Chondrocyte (in vitro differentiated cells): ENCODE data around the gene CLCN4. TPM values are rescaled to one million over a fixed set of nuclear protein-coding genes. Genes with fewer than 3 reads are reported as not detected.

ENCODE experiments used
- DNase-seq: peaks from one replicate; pipeline ENCODE4 v3.0.0; 2021; ENCODE audit warnings: mixed read lengths, low spot score
- H3K27ac Mint-ChIP-seq: one replicate; pipeline ENCODE4 v1.8.0; 2021; ENCODE audit warnings: mild to moderate bottlenecking, moderate library complexity, mixed read lengths; ENCODE audit not compliant: unreplicated experiment
- H3K27me3 Mint-ChIP-seq: 2 replicates; pipeline ENCODE4 v1.8.0; 2021; ENCODE audit warnings: low read depth, mixed read lengths
- H3K36me3 Mint-ChIP-seq: 2 replicates; pipeline ENCODE4 v1.8.0; 2021; ENCODE audit warnings: low read depth, mixed read lengths
- H3K4me1 Mint-ChIP-seq: 2 replicates; pipeline ENCODE4 v1.8.0; 2021; ENCODE audit warnings: low read depth, mild to moderate bottlenecking, mixed read lengths
- H3K4me3 Mint-ChIP-seq: one replicate; pipeline ENCODE4 v1.8.0; 2021; ENCODE audit warnings: mild to moderate bottlenecking, moderate library complexity, mixed read lengths; ENCODE audit not compliant: unreplicated experiment
- H3K9me3 Mint-ChIP-seq: 2 replicates; pipeline ENCODE4 v1.8.0; 2021; ENCODE audit warnings: low read depth, mixed read lengths
- total RNA-seq: library from RNA; stranded (reverse); gene quantifications from 3 replicates; pipeline ENCODE4 v1.2.1, GENCODE V29; 2021
- TF ChIP-seq, protein P1 (sequence below): fragments of 200-600 bp; sonication (generic); IDR thresholded peaks from 2 replicates; pipeline ENCODE4 v1.5.0; 2021; ENCODE audit warnings: antibody characterized with exemption, mild to moderate bottlenecking, moderate library complexity

The CLCN4 gene
- total RNA-seq, 1 donor from 2014 or later = 2.2 TPM

DNA sequence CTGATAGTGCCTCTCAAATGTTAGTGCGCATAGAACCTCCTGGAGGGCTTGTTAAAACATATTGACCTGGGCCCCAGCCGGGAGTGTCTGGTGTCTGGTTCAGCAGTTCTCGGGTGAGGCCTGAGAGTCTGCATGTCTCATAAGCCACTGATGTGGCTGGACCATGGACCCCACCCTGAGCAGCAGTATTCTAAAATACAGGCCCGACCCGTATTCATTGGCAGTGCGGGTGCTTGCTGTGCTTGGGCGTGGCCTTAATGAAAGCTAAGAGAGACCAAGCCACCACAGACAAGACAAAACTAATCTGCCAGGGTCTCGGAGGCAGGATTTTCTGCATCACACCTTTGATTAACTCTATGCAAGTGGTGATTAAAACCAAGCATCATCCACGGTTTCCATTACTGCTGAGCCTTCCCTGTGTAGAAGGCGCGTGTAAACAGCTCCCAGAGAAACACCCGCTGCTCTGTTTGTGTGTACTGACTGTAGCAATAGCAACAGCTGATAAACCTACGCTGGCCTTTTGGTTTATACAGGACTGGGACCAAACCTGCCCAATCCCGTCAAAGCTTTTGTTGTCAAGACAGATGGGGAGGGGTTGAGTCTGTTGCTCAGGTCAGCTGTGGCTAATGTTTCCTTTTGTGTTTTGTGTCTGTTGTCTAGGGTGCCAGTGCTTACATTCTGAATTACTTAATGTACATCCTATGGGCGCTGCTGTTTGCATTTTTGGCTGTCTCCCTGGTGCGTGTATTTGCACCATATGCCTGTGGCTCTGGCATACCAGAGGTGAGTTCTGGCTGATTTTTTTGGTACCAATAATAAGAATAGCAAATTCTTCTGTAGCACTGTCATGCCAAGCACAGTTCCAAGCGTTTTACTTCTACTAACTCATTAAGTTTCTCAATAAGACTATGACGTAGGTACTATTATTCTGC lies 40.8 kb downstream of the CLCN4 start:
- Mint-ChIP-seq H3K4me1 (no peaks in the 10 kb centered on the region), H3K4me3 (no peak overlapping the region), H3K27ac (no peak overlapping the region), H3K27me3 (no peaks in the 10 kb centered on the region), H3K9me3 (peaks cover 8% of the 10 kb centered on the region), H3K36me3 (no peaks in the 10 kb centered on the region)
- DNase-seq = no peak
- TF ChIP-seq, protein P1, sequence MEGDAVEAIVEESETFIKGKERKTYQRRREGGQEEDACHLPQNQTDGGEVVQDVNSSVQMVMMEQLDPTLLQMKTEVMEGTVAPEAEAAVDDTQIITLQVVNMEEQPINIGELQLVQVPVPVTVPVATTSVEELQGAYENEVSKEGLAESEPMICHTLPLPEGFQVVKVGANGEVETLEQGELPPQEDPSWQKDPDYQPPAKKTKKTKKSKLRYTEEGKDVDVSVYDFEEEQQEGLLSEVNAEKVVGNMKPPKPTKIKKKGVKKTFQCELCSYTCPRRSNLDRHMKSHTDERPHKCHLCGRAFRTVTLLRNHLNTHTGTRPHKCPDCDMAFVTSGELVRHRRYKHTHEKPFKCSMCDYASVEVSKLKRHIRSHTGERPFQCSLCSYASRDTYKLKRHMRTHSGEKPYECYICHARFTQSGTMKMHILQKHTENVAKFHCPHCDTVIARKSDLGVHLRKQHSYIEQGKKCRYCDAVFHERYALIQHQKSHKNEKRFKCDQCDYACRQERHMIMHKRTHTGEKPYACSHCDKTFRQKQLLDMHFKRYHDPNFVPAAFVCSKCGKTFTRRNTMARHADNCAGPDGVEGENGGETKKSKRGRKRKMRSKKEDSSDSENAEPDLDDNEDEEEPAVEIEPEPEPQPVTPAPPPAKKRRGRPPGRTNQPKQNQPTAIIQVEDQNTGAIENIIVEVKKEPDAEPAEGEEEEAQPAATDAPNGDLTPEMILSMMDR = no peak

DNA sequence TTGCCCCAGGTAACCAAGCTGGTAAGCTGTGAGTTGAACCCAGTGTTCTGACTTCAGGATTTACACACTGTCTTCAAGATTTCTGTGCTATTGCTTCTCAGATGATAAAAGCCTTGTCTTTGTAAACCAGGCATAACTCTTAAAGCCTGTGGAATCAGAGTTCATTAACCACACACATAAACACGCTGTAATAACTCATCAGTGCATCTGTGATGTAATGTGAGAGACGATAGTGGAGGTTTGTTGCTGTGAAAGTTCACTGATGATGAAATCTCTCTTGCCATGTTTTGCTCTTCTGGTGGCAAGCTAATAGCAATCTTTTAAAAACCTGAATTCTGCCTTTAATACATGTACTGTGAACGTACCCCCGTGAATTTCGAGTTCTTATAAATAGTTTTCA lies 41.5 kb downstream of the CLCN4 start:
- TF ChIP-seq, protein P1 = no peak
- H3K4me3 Mint-ChIP-seq = no peak overlapping the region
- no peak for DNase-seq
- H3K27me3 Mint-ChIP-seq = no peaks in the 10 kb centered on the region
- no peaks in the 10 kb centered on the region for H3K4me1 Mint-ChIP-seq
- H3K9me3 Mint-ChIP-seq = peaks cover 8% of the 10 kb centered on the region
- no peaks in the 10 kb centered on the region for H3K36me3 Mint-ChIP-seq
- no peak overlapping the region for H3K27ac Mint-ChIP-seq

DNA sequence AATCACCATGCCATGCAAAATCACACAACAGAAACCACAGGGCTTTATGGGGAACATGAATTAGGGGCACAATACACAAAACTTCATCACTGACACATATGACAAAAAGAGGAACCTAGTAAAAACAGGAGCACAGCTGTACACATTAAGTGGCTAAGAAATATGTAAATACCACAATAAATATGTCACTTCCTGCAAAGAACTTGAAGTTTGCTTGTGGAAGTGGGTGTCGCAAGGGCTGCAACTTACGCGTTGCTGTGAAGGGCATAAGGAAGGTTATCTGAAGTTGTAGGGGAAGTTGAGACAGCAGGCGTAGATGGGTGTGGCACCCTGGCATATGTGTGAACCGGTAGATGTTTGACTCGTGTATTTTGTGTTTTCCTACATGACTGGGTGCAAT lies 42.4 kb downstream of the CLCN4 start:
- no peak for DNase-seq
- H3K9me3 Mint-ChIP-seq = peaks cover 8% of the 10 kb centered on the region
- H3K4me1 Mint-ChIP-seq = no peaks in the 10 kb centered on the region
- TF ChIP-seq, protein P1 = no peak
- H3K36me3 Mint-ChIP-seq = no peaks in the 10 kb centered on the region
- no peaks in the 10 kb centered on the region for H3K27me3 Mint-ChIP-seq
- H3K4me3 Mint-ChIP-seq = no peak overlapping the region
- H3K27ac Mint-ChIP-seq = no peak overlapping the region

DNA sequence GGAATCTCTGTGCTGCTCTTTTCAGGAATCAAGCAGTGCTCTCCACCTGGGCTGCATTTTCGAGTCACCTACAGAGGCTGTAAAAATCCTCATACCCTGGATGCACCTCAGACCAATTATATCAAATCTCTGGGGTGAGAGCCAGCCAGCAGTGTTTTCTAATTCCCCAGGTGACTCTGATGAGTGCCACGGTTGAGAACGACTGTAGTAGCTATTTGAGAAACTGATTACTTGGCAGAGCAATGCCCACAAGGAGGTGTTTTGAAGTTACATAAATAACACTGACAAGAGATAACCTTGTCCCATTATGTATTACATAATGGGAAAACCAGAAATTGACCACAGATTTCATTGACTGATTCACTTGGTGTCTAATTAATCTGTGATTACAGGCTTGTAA lies 46.8 kb downstream of the CLCN4 start:
- DNase-seq = no peak
- Mint-ChIP-seq H3K36me3 (peaks cover 2% of the 10 kb centered on the region), H3K4me3 (no peak overlapping the region), H3K4me1 (no peaks in the 10 kb centered on the region), H3K9me3 (peaks cover 3% of the 10 kb centered on the region), H3K27me3 (no peaks in the 10 kb centered on the region), H3K27ac (no peak overlapping the region)
- TF ChIP-seq, protein P1 = no peak

DNA sequence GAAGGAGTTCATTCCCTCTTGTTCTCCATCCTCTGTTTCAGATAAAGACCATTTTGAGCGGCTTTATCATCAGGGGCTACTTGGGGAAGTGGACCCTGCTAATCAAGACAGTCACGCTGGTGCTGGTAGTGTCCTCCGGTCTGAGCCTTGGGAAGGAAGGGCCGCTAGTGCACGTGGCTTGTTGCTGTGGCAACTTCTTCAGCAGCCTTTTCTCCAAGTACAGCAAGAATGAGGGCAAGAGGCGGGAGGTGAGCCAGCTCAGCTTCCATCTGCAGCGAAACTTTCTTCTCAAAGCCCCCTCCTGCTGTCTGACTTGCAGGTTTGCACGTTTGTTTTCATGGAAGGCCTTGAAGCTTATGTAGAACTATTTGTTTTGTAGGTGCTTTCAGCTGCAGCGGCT lies 49.5 kb downstream of the CLCN4 start:
- no peaks in the 10 kb centered on the region for H3K27me3 Mint-ChIP-seq
- H3K4me3 Mint-ChIP-seq = no peak overlapping the region
- peaks cover 6% of the 10 kb centered on the region for H3K9me3 Mint-ChIP-seq
- no peak for DNase-seq
- TF ChIP-seq, protein P1 = no peak
- no peaks in the 10 kb centered on the region for H3K4me1 Mint-ChIP-seq
- peaks cover 2% of the 10 kb centered on the region for H3K36me3 Mint-ChIP-seq
- no peak overlapping the region for H3K27ac Mint-ChIP-seq
